ENCODE results near the gene BAZ1A.

BAZ1A gene

DNA sequence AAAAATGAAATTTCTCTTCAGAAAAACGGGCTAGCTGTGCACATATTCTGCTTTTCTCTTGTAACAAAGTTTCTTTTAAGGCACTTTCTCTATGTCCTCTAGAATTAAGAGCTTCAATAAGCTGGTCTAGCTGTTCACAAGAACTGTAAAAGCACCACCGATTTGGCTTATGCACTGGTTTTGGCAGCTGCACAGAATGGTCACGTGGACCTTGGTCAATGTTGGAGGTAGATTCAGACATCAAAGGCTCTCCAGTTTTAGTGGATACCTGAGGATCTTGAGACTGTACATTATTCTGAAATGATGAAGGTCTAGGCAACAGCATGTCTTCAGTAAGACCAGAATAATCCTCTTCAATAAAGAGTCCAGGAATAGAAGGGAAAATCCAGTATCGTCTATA is 99.2 kb downstream of the BAZ1A start:
- no peak overlapping the region for H3K4me3 ChIP-seq (ENCODE audit: low read depth, low read length)
- DNase-seq (ENCODE audit: low read depth), result no peak
- TF ChIP-seq, protein P1, sequence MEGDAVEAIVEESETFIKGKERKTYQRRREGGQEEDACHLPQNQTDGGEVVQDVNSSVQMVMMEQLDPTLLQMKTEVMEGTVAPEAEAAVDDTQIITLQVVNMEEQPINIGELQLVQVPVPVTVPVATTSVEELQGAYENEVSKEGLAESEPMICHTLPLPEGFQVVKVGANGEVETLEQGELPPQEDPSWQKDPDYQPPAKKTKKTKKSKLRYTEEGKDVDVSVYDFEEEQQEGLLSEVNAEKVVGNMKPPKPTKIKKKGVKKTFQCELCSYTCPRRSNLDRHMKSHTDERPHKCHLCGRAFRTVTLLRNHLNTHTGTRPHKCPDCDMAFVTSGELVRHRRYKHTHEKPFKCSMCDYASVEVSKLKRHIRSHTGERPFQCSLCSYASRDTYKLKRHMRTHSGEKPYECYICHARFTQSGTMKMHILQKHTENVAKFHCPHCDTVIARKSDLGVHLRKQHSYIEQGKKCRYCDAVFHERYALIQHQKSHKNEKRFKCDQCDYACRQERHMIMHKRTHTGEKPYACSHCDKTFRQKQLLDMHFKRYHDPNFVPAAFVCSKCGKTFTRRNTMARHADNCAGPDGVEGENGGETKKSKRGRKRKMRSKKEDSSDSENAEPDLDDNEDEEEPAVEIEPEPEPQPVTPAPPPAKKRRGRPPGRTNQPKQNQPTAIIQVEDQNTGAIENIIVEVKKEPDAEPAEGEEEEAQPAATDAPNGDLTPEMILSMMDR (conservative IDR thresholded peaks at IDR 0.05; ENCODE audit: low read depth, low read length), result no peak

DNA sequence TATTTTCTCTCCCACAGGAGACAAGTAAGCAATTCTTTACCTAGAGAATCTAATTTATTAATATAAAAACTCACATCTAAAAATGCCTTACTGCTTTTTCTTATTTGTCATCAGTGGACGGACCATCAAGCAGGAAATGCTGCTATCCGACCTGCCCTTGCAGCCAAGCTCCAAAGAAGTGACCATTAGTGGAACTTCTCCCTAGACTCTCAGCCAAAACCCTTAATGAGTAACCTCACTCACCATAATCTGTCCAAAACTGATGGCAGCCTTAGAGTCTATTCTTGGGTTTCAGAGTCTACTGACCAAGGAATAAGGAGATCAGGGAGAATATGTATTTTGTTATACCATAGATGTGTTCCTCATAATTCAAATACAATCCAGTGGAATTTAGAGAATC is 99.8 kb downstream of the BAZ1A start:
- TF ChIP-seq, protein P1 (conservative IDR thresholded peaks at IDR 0.05; ENCODE audit: low read depth, low read length), result no peak
- DNase-seq (ENCODE audit: low read depth), result no peak
- H3K4me3 ChIP-seq (ENCODE audit: low read depth, low read length), result no peak overlapping the region

DNA sequence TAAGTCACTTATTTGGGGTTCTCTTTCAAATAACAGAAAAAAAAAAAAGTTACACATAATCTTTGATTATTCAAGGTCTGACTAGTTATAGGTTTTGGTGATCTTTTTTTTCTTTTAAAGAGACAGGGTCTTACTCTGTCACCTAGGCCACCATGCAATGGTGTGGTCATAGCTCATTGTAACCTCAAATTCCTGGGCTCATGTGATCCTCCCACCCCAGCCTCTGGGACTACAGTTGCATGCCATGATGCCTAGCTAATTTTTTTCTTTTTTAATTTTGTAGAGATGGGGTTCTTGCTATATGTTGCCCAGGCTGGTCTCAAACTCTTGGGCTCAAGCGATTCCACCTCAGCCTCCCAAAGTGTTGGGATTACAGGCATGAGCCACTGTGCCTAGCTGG is 104.3 kb downstream of the BAZ1A start:
- TF ChIP-seq, protein P1 (conservative IDR thresholded peaks at IDR 0.05; ENCODE audit: low read depth, low read length), result no peak
- peak; percentile 25 for DNase-seq (ENCODE audit: low read depth)
- H3K4me3 ChIP-seq (ENCODE audit: low read depth, low read length), result no peak overlapping the region

DNA sequence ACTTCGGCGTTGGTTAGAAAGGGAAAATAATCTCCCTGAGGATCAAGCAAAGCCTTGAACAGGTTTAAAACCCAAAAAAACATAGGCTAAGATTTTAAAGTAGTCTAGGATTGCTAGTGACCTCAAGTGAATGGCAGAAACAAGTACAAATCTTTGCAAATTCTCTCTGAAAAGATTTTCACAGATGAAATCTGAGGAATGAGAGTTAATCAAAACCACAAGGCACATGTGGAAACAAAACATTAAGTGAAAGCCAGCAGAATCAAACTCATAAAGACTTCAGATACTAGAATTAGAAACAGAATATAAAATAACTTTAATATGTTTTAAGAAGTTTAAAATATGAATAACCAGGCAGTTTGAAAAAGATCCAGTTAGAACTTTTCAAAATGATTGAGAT is 108.6 kb downstream of the BAZ1A start:
- H3K4me3 ChIP-seq (ENCODE audit: low read depth, low read length), result no peak overlapping the region
- TF ChIP-seq, protein P1 (conservative IDR thresholded peaks at IDR 0.05; ENCODE audit: low read depth, low read length), result no peak
- peak; percentile 51 for DNase-seq (ENCODE audit: low read depth)

DNA sequence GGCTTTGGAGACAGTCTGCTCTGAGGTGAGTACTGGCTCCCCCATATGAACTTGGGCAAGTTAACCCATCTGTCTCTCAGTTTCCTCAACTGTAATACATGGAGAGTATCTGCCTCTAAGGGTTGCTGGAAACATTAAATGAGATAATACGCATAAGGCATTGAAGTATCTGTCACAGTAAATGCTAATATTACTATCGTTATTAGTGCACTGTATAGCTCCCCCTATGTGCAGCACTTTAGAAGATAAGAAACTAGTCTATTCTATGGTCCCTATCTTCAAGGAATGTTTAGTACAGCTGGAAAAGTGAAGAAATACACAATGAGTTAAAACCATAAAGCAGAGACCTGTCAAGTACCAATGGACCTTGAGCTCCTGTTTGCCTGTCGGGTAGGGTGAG is 109.1 kb downstream of the BAZ1A start:
- TF ChIP-seq, protein P1 (conservative IDR thresholded peaks at IDR 0.05; ENCODE audit: low read depth, low read length), result peak; percentile 36
- H3K4me3 ChIP-seq (ENCODE audit: low read depth, low read length), result no peak overlapping the region
- peak; percentile 25 for DNase-seq (ENCODE audit: low read depth)

DNA sequence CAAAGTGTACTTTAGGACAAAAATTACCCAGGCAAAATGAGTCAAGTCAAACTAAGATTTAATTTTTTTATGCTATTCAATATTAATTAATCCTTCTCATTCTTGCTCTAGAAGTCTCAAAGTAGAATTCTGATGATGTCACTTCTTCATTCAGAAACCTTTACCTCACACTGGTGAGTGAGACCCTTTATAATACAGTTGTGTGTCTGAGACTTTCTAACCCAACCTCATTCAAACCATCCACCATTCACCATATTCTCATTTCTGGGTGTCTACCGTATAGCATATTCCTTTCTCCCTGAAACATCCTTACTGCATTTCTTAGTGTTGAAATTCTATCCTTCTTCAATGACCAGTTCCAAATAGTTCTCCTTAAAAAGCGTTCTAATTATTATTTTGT is 119.9 kb downstream of the BAZ1A start:
- no peak for DNase-seq (ENCODE audit: low read depth)
- TF ChIP-seq, protein P1 (conservative IDR thresholded peaks at IDR 0.05; ENCODE audit: low read depth, low read length), result no peak
- no peak overlapping the region for H3K4me3 ChIP-seq (ENCODE audit: low read depth, low read length)

DNA sequence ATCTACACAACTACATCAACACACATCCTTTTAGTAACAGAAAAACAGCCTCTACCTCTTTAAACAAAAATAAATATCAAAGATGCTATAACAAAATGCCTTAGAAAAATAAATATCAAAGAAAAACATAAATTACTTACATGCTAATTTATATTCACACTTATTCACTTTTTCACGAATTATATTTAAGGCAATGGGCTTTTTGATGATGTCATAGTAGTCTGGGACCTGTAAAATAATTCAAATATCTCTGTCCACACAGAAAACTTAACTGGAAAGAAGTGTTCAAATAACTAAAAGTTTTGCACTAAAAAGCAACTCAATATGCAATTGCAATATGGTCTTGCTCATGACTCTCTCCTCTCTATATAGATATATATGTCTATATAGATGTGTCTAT is 120.5 kb downstream of the BAZ1A start:
- TF ChIP-seq, protein P1 (conservative IDR thresholded peaks at IDR 0.05; ENCODE audit: low read depth, low read length), result no peak
- no peak for DNase-seq (ENCODE audit: low read depth)
- H3K4me3 ChIP-seq (ENCODE audit: low read depth, low read length), result no peak overlapping the region

Data from choroid plexus epithelial cell (primary cell).